Common myeloid progenitor, CD34-positive (primary cell): ENCODE results near the gene CTDSP1.

Experiments
- CTCF ChIA-PET: fragments of 350-600 bp; sonication (Branson Sonifier 250); formaldehyde crosslinking; loops from one replicate; lab custom pipeline; 2021; ENCODE audit warnings: antibody characterized with exemption; lab: Charles Lee
- POLR2A ChIA-PET: fragments of 350-600 bp; sonication (Branson Sonifier 250); formaldehyde crosslinking; loops from one replicate; lab custom pipeline; 2021; ENCODE audit warnings: antibody characterized with exemption; lab: Charles Lee
- DNase-seq, 3 donors: peaks; one replicate each; pipeline versions ENCODE4 v3.0.0 to v3.0.0-alpha.2; 2013
- H3K27ac ChIP-seq, 2 experiments: 1 replicate in 1 of 2; 2 replicates in 1 of 2; pipeline ENCODE4 v1.7.0; 2013; ENCODE audit warnings: inconsistent platforms in 2 of 2, low read length in 2 of 2, mild to moderate bottlenecking in 2 of 2, low read depth in 1 of 2, moderate library complexity in 1 of 2; ENCODE audit not compliant: severe bottlenecking in 2 of 2, insufficient read depth in 1 of 2, poor library complexity in 1 of 2
- H3K27me3 ChIP-seq, 5 experiments: replicated peaks in 2 of 5; 1 replicate in 3 of 5; 2 replicates in 2 of 5; pipeline versions ENCODE4 v1.6.1 to v1.7.0; 2013; ENCODE audit warnings: low read length in 4 of 5, mild to moderate bottlenecking in 2 of 5, moderate library complexity in 2 of 5, inconsistent platforms in 1 of 5; ENCODE audit not compliant: insufficient read depth in 5 of 5, control insufficient read depth in 4 of 5
- H3K36me3 ChIP-seq, 4 experiments: 1 replicate in 2 of 4; 2 replicates in 2 of 4; pipeline versions ENCODE4 v1.6.1 to v1.7.0; 2013; ENCODE audit warnings: low read length in 3 of 4, control low read depth in 1 of 4, mild to moderate bottlenecking in 1 of 4; ENCODE audit not compliant: control insufficient read depth in 4 of 4, insufficient read depth in 4 of 4
- H3K4me1 ChIP-seq, 4 experiments: 1 replicate in 3 of 4; 2 replicates in 1 of 4; pipeline versions ENCODE4 v1.6.1 to v1.7.1; 2013; ENCODE audit warnings: low read length in 3 of 4, mild to moderate bottlenecking in 3 of 4, control low read depth in 1 of 4, inconsistent platforms in 1 of 4, moderate library complexity in 1 of 4; ENCODE audit not compliant: control insufficient read depth in 4 of 4, insufficient read depth in 4 of 4; ENCODE audit errors: control extremely low read depth in 1 of 4
- H3K4me3 ChIP-seq, 7 experiments: 1 replicate in 4 of 7; 2 replicates in 3 of 7; pipeline versions ENCODE4 v1.5.1 to v1.7.0; 2013; ENCODE audit warnings: mild to moderate bottlenecking in 7 of 7, low read length in 6 of 7, moderate library complexity in 6 of 7, inconsistent platforms in 2 of 7, low read depth in 2 of 7, control low read depth in 1 of 7; ENCODE audit not compliant: insufficient read depth in 4 of 7, control insufficient read depth in 1 of 7; ENCODE audit errors: extremely low read depth in 1 of 7
- H3K9me3 ChIP-seq, 5 experiments: 1 replicate in 4 of 5; 2 replicates in 1 of 5; pipeline versions ENCODE4 v1.6.1 to v1.7.1; 2013; ENCODE audit warnings: low read length in 4 of 5, mild to moderate bottlenecking in 2 of 5, inconsistent platforms in 1 of 5, low read depth in 1 of 5, moderate library complexity in 1 of 5; ENCODE audit not compliant: control insufficient read depth in 4 of 5, insufficient read depth in 2 of 5; ENCODE audit errors: control extremely low read depth in 1 of 5
- WGBS: methylation state at CpG from one replicate; pipeline ENCODE4 v1.1.5; 2013; ENCODE audit not compliant: insufficient coverage; 5-methylcytosine and 5-hydroxymethylcytosine counted together

Gene CTDSP1

GRCh38 chr2:218406949-218407618 lies 7.4 kb downstream of the CTDSP1 start:
- POLR2A ChIA-PET: interaction anchor here (0.6 to 2.8 kb wide), 5 partner anchors 9 to 127 kb away, joined by 3 to 15 read pairs (median 4); no protein-coding TSS in a partner anchor
- peaks cover 0 to 32% (median 24%) of the 10 kb centered on the region in 4 experiments for H3K36me3 ChIP-seq
- CTCF ChIA-PET: interaction anchor here (0.6 to 4.3 kb wide), 4 partner anchors 33 to 124 kb away, joined by 3 to 27 read pairs (median 3); no protein-coding TSS in a partner anchor
- 0% methylated on average over 6 of the region's 13 CpGs for WGBS
- peak overlapping the region; percentile 33 to 70 for H3K27ac ChIP-seq
- H3K9me3 ChIP-seq: no peaks in the 10 kb centered on the region
- no peaks in the 10 kb centered on the region for H3K27me3 ChIP-seq
- peak overlapping the region; percentile 21 to 77 (median 59) for H3K4me3 ChIP-seq
- peaks cover 5 to 55% (median 48%) of the 10 kb centered on the region in 4 experiments for H3K4me1 ChIP-seq
- peak; percentile 61 to 80 (median 74) for DNase-seq

GRCh38 chr2:218407717-218408116 lies 8.0 kb downstream of the CTDSP1 start:
- Histone ChIP-seq H3K36me3 (peaks cover 0 to 26% (median 19%) of the 10 kb centered on the region in 4 experiments), H3K27ac (peak overlapping the region in 1 of 2 experiments; percentile 43), H3K27me3 (no peaks in the 10 kb centered on the region), H3K4me3 (no peak overlapping the region), H3K9me3 (no peaks in the 10 kb centered on the region), H3K4me1 (peaks cover 5 to 53% (median 46%) of the 10 kb centered on the region in 4 experiments)
- POLR2A ChIA-PET: interaction anchor here (2.8 kb wide), 1 partner anchor 11 kb away, joined by 15 read pairs; no protein-coding TSS in a partner anchor
- WGBS: 84% methylated on average over 7 of the region's 8 CpGs
- no peak for DNase-seq
- CTCF ChIA-PET: interaction anchor here (1.0 to 4.3 kb wide), 4 partner anchors 58 to 137 kb away, joined by 3 to 27 read pairs (median 4); partner anchors contain the start of gene PNKD

GRCh38 chr2:218418321-218418716 lies 18.7 kb downstream of the CTDSP1 start:
- no peak overlapping the region for H3K4me3 ChIP-seq
- H3K9me3 ChIP-seq: no peaks in the 10 kb centered on the region
- ChIA-PET CTCF (interaction anchor here (0.6 kb wide), 1 partner anchor 146 kb away, joined by 3 read pairs; no protein-coding TSS in a partner anchor), POLR2A (no interaction called here)
- 100% methylated on average over 5 of the region's 5 CpGs for WGBS
- H3K27ac ChIP-seq: no peak overlapping the region
- DNase-seq: no peak
- no peaks in the 10 kb centered on the region for H3K4me1 ChIP-seq
- H3K27me3 ChIP-seq: no peaks in the 10 kb centered on the region
- H3K36me3 ChIP-seq: no peaks in the 10 kb centered on the region

DNA sequence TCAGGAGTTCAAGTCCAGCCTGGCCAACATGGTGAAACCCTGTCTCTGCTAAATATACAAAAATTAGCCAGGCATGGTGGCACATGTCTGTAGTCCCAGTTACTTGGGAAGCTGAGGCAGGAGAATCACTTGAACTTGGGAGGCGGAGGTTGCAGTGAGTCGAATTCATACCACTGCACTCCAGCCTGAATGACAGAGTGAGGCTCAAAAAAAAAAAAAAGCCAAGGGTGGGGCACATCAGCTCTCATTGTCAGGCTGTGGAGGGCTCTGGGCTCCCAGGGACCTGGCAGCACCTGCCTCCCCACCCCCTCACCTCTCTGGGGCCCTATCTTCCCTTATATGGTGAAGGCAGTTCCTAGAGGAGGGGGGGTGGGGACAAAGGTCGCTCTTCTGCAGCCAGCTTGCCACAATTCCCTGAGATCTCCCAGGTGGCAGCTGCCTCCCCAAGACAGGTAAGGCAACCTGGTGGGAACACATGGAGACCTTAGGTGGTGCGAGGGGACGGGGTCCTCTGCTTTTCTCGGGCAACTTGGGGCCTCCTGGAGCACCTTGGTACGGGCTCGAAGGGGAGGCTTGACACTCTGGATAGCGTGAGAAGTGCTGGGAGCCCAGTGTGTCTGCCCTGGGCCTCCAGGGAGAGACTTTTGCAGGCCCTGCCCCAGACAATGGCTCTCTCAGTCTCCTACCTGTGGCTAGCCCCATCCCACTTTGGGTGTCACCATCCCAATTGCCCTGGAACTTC lies 19.2 kb downstream of the CTDSP1 start, which contains the start of gene VIL1:
Gene VIL1, plus strand, starts transcription at position 407 of the 742 bp plus-strand sequence. CDS start 4,656 bp downstream, outside the sequence.
- no peak for DNase-seq
- H3K36me3 ChIP-seq: no peaks in the 10 kb centered on the region
- H3K27me3 ChIP-seq: no peaks in the 10 kb centered on the region
- ChIA-PET POLR2A (no interaction called here), CTCF (no interaction called here)
- H3K27ac ChIP-seq: no peak within 1 kb of the TSS
- H3K4me3 ChIP-seq: no peak within 1 kb of the TSS
- 100% methylated on average over 8 of the region's 9 CpGs for WGBS
- no peaks in the 10 kb centered on the region for H3K4me1 ChIP-seq
- no peaks in the 10 kb centered on the region for H3K9me3 ChIP-seq

- Histone ChIP-seq H3K36me3 (no peaks in the 10 kb centered on the region), H3K9me3 (no peaks in the 10 kb centered on the region), H3K27me3 (no peaks in the 10 kb centered on the region), H3K4me3 (no peak overlapping the region), H3K27ac (no peak overlapping the region), H3K4me1 (peaks cover 0 to 4% (median 0%) of the 10 kb centered on the region in 4 experiments)
- DNase-seq: no peak
- ChIA-PET POLR2A (no interaction called here), CTCF (no interaction called here)
- WGBS: 97% methylated on average over 6 of the region's 7 CpGs
Measured at GRCh38 chr2:218419630-218420216, 20.1 kb downstream of the CTDSP1 start.

DNA sequence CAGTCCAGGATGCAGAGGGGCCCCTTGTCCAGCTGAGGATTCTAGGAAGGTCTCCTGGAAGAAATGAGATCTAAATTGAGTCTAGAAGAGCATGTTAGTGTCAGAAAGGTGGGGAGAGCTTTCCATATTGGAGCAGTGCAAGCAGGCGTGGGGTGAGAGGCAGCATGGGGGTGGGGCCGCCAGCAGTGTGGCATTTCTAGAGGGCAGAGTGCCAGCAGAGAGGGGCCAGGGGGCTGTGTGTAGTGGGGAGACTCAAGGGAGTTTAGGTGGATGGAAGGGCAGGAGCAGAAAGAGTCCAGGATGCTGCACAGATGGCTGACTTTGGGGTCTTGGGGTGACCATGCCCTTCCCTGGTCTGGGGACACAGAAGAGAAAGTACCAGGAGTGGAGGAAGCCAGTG lies 21.4 kb downstream of the CTDSP1 start:
- WGBS: 100% methylated on average over 2 of the region's 2 CpGs
- no peak for DNase-seq
- H3K4me1 ChIP-seq: peaks cover 0 to 4% (median 0%) of the 10 kb centered on the region in 4 experiments
- H3K36me3 ChIP-seq: no peaks in the 10 kb centered on the region
- POLR2A ChIA-PET: no interaction called here
- CTCF ChIA-PET: interaction anchor here (1.4 kb wide), 1 partner anchor 10 kb away, joined by 4 read pairs; no protein-coding TSS in a partner anchor
- no peak overlapping the region for H3K4me3 ChIP-seq
- no peaks in the 10 kb centered on the region for H3K27me3 ChIP-seq
- H3K27ac ChIP-seq: no peak overlapping the region
- no peaks in the 10 kb centered on the region for H3K9me3 ChIP-seq
